H1 (cell line): ENCODE data around the gene GBF1.
A peak's percentile ranks its signal among the peaks of the same experiment; 100 is the strongest.

ENCODE experiments used
- CEBPB ChIP-seq: IDR thresholded peaks from 2 replicates; pipeline ENCODE4 v1.6.1; 2012; ENCODE audit warnings: low read depth, low read length
- CHD1 ChIP-seq: IDR thresholded peaks from 2 replicates; pipeline ENCODE4 v1.6.1; 2012; ENCODE audit warnings: low read depth, low read length, improper control_type of control experiment
- HDAC6 ChIP-seq: IDR thresholded peaks from one replicate; pipeline ENCODE4 v1.7.1; 2012; ENCODE audit warnings: low read depth, mild to moderate bottlenecking, inconsistent platforms, low read length, moderate library complexity
- JUN ChIP-seq: IDR thresholded peaks from 2 replicates; pipeline ENCODE4 v1.6.1; 2011; ENCODE audit warnings: low read depth, mild to moderate bottlenecking, improper control_type of control experiment, low read length
- JUND ChIP-seq: IDR thresholded peaks from 2 replicates; pipeline ENCODE4 v1.6.1; 2011; ENCODE audit warnings: mild to moderate bottlenecking, improper control_type of control experiment, low read length
- MAFK ChIP-seq: IDR thresholded peaks from 2 replicates; pipeline ENCODE4 v1.6.1; 2012; ENCODE audit warnings: low read depth, mild to moderate bottlenecking, improper control_type of control experiment, low read length
- POLR2A ChIP-seq, 2 experiments: IDR thresholded peaks; 1 replicate in 1 of 2; 2 replicates in 1 of 2; pipeline ENCODE4 v1.6.1; 2011; ENCODE audit warnings: low read depth in 2 of 2, low read length in 2 of 2, mild to moderate bottlenecking in 2 of 2; ENCODE audit errors: control extremely low read depth in 1 of 2
- POLR2AphosphoS5 ChIP-seq: IDR thresholded peaks from 2 replicates; pipeline ENCODE4 v1.6.1; 2011; ENCODE audit warnings: low read depth, low read length
- SP4 ChIP-seq: IDR thresholded peaks from 2 replicates; pipeline ENCODE4 v1.6.1; 2012; ENCODE audit warnings: low read length, inconsistent platforms
- TF ChIP-seq, protein P1 (sequence below), 3 experiments: IDR thresholded peaks; 1 replicate in 2 of 3; 2 replicates in 1 of 3; pipeline versions ENCODE4 v1.5.1 to v1.6.1; 2011; ENCODE audit warnings: low read length in 3 of 3, mild to moderate bottlenecking in 3 of 3, inconsistent platforms in 2 of 3, low read depth in 1 of 3, moderate library complexity in 1 of 3; ENCODE audit not compliant: insufficient read depth in 1 of 3; ENCODE audit errors: control extremely low read depth in 1 of 3

DNA sequence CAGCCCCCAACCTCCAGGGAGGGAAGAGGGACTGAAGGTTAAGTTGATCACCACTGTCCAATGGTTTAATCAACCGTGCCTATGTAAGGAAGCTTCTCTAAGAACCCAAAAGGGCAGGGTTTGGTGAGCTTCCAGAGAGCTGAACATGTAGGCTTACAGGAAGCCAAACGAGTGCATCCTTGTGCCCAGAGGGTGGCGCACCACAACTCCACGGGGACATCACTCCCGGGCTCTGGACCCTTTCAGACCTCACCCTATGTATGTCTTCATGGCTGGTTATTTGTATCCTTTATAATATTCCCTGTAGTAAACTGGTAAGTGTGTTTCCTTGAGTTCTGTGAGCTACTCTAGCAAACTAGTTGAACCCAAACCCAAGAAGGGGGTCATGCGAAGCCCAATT is 138.7 kb downstream of the GBF1 start:
- TF ChIP-seq CEBPB, result no peak
- TF ChIP-seq CHD1, result no peak
- TF ChIP-seq SP4, result no peak
- TF ChIP-seq POLR2AphosphoS5, result no peak
- no peak for TF ChIP-seq JUN
- TF ChIP-seq MAFK, result no peak
- TF ChIP-seq, protein P1, sequence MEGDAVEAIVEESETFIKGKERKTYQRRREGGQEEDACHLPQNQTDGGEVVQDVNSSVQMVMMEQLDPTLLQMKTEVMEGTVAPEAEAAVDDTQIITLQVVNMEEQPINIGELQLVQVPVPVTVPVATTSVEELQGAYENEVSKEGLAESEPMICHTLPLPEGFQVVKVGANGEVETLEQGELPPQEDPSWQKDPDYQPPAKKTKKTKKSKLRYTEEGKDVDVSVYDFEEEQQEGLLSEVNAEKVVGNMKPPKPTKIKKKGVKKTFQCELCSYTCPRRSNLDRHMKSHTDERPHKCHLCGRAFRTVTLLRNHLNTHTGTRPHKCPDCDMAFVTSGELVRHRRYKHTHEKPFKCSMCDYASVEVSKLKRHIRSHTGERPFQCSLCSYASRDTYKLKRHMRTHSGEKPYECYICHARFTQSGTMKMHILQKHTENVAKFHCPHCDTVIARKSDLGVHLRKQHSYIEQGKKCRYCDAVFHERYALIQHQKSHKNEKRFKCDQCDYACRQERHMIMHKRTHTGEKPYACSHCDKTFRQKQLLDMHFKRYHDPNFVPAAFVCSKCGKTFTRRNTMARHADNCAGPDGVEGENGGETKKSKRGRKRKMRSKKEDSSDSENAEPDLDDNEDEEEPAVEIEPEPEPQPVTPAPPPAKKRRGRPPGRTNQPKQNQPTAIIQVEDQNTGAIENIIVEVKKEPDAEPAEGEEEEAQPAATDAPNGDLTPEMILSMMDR (IDR thresholded peaks at IDR 0.05; ENCODE audit: control extremely low read depth in 1 of 3, insufficient read depth in 1 of 3, low read depth in 1 of 3, low read length in 3 of 3), result peak; percentile 83 to 87 (median 84)
- TF ChIP-seq JUND, result no peak
- TF ChIP-seq HDAC6, result no peak
- no peak for TF ChIP-seq POLR2A (IDR thresholded peaks at IDR 0.05; ENCODE audit: control extremely low read depth in 1 of 2, low read depth in 2 of 2, low read length in 2 of 2)
